Pancreas (tissue), 10 donors: ENCODE measurements around the gene LDLRAD4. TPM values are rescaled to one million over a fixed set of nuclear protein-coding genes. Genes with fewer than 3 reads are reported as not detected.

Experiments used
- ATAC-seq, 4 donors: fragments of 200-7000 bp; cut with Tn5 transposase; one replicate each; pipeline versions ENCODE4 v1.8.0 to v1.9.1; 2020; ENCODE audit warnings: mild to moderate bottlenecking in 4 of 4, moderate library complexity in 4 of 4
- DNase-seq, 6 donors: peaks; one replicate each; pipeline ENCODE4 v3.0.0-alpha.2; 2020
- FAIRE-seq: peaks from 2 replicates; lab custom pipeline; 2012; peaks lifted over from hg19 to GRCh38; lab: Jason Lieb, UNC
- H3K27ac ChIP-seq, 4 donors: fragments of 200-600 bp; sonication (generic); 1 replicate in 3 of 4; 2 replicates in 1 of 4; pipeline versions ENCODE4 v1.5.0 to v1.8.0; 2020
- H3K27me3 ChIP-seq, 4 donors: fragments of 200-600 bp; one replicate each; pipeline ENCODE4 v1.8.0; 2021
- H3K36me3 ChIP-seq, 3 donors: fragments of 200-600 bp; sonication (generic) in 1 of 3; one replicate each; pipeline versions ENCODE4 v1.5.0 to v1.8.0; 2020 to 2021
- H3K4me1 ChIP-seq, 3 donors: fragments of 200-600 bp; one replicate each; pipeline ENCODE4 v1.8.0; 2021
- H3K4me3 ChIP-seq, 4 donors: fragments of 200-600 bp; sonication (generic) in 2 of 4; one replicate each; pipeline versions ENCODE4 v1.5.0 to v1.8.0; 2020 to 2021
- H3K9me3 ChIP-seq, 4 donors: fragments of 200-600 bp; one replicate each; pipeline ENCODE4 v1.8.0; 2021
- WGBS, 2 donors: extraction: QIAGEN DNeasy Blood & Tissue Kit; methylation state at CpG; one replicate each; pipeline ENCODE4 v1.1.7; 2013; 5-methylcytosine and 5-hydroxymethylcytosine counted together
- intact Hi-C, 3 donors: fragments of 100-400 bp; cut with DNase I; formaldehyde crosslinking; loops; one replicate each; pipeline versions ENCODE4 v1.11.1 to v1.14.2; 2022
- polyA plus RNA-seq, 2 donors: library from polyadenylated mRNA; stranded (reverse); fragments of 200-250 nt; gene quantifications; one replicate each; pipeline ENCODE4 v1.2.3, GENCODE V29; 2013
- total RNA-seq, 6 donors: library from RNA; stranded (reverse); fragmentation: NEBNext Ultra II Directional in 4 of 6; extraction: Animal tissue kit (Norgen Biotek cat#: 25700) in 4 of 6; gene quantifications; one replicate each; pipeline versions ENCODE4 v1.2.1 to v1.2.4, GENCODE V29; 2021 to 2023
- TF ChIP-seq, protein P1 (sequence below), 4 donors: fragments of 200-600 bp; sonication (generic) in 3 of 4; IDR thresholded peaks; one replicate each; pipeline versions ENCODE4 v1.5.0 to v1.8.0; 2021; ENCODE audit warnings: antibody characterized with exemption in 4 of 4
- donor health status: healthy with polysubstance abuse.
- donor health status: DM: no; HTN: no; CAD: no; lungs with moderate emphysema.
- donor health status: DM: no; HTN: no; CAD: no.
- donor health status: control.
- donor health status: control.
- donor health status: Bipolar disorder and iron deficiency.
- donor health status: DM: yes; HTN: yes; CAD: no.
- donor health status: DM: no; HTN: no; CAD: no.
- donor health status: DM: no; HTN: no; CAD: no.
- donor health status: DM: yes; HTN: yes; CAD: no.

Gene LDLRAD4
- total and polyA plus RNA-seq, 8 donors: 2.5 to 21.8 (median 5.7) TPM

DNA sequence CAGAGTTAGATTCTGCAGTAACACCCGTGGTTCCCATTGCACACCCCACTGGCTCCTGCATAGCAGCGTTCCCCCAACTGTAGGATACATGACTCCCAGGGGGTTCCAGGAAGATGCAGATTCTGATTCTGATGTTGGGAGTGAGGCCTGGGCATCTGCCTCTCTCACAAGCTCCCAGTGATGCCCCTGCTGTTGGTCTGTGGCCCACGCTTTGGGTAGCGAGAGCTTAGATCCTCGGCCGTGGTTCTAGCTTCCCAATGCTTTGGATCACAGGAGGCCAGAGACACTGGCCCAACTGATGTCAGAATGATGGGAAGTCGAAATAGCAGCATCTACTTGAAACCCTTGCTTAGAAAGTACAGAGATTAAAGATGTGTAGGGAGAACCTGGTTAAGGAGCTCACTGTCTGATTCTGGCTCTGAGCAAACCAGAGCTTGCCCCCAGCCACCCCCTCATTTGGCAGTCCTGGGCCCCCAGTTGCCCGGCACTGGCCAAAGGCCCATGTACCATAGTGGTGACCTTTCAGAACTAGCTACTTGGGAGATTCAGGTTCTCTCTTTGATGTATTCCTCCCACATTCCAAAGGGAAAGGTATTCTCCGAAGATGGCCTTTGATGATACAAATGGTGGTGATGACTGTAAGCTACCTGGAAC, 310.3 kb downstream of the LDLRAD4 start:
- no peak for FAIRE-seq
- H3K4me1 ChIP-seq: no peaks in the 10 kb centered on the region
- DNase-seq: no peak
- H3K9me3 ChIP-seq: no peaks in the 10 kb centered on the region
- ATAC-seq: no peak
- H3K27ac ChIP-seq: no peak overlapping the region
- no peaks in the 10 kb centered on the region for H3K36me3 ChIP-seq
- H3K4me3 ChIP-seq: no peak overlapping the region
- TF ChIP-seq, protein P1, sequence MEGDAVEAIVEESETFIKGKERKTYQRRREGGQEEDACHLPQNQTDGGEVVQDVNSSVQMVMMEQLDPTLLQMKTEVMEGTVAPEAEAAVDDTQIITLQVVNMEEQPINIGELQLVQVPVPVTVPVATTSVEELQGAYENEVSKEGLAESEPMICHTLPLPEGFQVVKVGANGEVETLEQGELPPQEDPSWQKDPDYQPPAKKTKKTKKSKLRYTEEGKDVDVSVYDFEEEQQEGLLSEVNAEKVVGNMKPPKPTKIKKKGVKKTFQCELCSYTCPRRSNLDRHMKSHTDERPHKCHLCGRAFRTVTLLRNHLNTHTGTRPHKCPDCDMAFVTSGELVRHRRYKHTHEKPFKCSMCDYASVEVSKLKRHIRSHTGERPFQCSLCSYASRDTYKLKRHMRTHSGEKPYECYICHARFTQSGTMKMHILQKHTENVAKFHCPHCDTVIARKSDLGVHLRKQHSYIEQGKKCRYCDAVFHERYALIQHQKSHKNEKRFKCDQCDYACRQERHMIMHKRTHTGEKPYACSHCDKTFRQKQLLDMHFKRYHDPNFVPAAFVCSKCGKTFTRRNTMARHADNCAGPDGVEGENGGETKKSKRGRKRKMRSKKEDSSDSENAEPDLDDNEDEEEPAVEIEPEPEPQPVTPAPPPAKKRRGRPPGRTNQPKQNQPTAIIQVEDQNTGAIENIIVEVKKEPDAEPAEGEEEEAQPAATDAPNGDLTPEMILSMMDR (IDR thresholded peaks at IDR 0.05): no peak
- intact Hi-C loops: loop anchor here in 1 of 3 donors (5.0 kb wide), 1 partner anchor 312 kb away; the partner anchor contains the start of gene LDLRAD4
- no peaks in the 10 kb centered on the region for H3K27me3 ChIP-seq
- 80 to 82% methylated on average over 9 of the region's 9 CpGs for WGBS, 2 donors

DNA sequence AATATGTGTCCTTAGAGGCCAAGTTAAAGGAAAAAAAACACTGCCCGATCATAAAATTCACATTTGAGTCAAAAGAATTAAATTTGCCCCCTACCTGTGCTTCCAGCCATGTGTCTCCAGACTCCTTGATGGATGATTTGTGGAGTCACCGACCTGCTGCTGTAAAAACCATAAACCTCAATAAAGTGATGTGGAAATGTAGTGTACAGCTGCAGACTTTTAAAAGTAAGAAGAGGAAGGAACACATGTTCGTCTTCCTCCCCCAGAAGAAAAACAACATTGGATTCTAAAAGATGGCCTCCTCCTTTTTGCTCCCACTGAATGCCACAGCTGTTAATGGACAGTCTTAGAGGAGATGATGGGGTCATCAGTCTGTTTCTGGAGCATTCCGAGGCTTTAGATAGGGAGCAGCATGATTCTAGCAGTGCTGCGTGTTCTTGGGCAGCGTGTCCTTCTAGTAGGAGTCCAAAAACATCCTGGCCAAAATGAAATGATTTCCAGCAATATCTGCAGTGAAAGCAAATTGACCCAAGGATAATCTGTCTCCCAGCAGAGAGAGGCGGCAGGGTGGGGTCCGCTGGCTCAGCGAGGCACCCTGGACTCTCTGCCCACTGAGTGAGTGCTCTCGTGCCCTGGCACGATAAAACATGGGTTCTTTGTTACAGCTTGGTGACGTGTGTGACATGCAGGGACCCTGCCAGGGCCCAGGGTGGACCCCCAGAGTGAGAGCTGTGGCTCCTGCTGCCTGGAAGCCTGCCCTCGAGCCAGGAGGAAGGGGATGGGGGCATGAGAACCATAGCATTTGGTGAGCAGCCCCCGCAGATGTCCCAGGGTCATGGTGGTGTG, 311.7 kb downstream of the LDLRAD4 start:
- DNase-seq: peak in 1 of 6 donors; percentile 12
- intact Hi-C loops: no loop called here
- FAIRE-seq: no peak
- peak in 1 of 4 donors; percentile 29 for ATAC-seq
- TF ChIP-seq, protein P1 (IDR thresholded peaks at IDR 0.05): no peak
- Histone ChIP-seq H3K27ac (no peak overlapping the region), H3K27me3 (no peaks in the 10 kb centered on the region), H3K4me3 (no peak overlapping the region), H3K9me3 (no peaks in the 10 kb centered on the region), H3K4me1 (no peaks in the 10 kb centered on the region), H3K36me3 (no peaks in the 10 kb centered on the region)
- 67 to 68% methylated on average over 14 of the region's 14 CpGs for WGBS, 2 donors

DNA sequence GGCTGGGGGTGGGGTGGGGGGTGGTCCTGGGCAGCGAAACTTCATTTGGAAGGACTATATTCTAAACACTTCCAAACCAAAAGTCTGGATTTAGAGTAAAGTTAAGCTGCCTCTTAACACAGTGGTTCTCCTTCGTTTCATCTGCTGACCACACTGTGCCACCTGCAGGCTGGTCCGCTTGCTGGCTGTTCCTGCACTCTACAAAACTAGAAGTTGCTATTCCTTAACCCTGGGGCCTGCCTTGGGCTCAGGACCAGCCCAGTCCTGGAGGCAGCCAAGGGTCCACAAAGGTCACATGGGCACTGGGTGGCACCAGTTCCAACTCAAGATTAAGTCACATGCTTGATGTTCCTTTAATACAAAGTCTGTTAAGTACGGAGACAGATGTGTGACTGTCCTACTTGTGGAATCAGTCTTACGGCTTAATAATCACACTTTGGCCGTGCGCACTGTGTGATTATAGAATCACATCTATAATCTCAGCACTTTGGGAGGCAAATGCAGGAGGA, 312.4 kb downstream of the LDLRAD4 start:
- ATAC-seq (peak; percentile 64 to 97 (median 88)), DNase-seq (peak in 2 of 6 donors; percentile 33 to 58)

DNA sequence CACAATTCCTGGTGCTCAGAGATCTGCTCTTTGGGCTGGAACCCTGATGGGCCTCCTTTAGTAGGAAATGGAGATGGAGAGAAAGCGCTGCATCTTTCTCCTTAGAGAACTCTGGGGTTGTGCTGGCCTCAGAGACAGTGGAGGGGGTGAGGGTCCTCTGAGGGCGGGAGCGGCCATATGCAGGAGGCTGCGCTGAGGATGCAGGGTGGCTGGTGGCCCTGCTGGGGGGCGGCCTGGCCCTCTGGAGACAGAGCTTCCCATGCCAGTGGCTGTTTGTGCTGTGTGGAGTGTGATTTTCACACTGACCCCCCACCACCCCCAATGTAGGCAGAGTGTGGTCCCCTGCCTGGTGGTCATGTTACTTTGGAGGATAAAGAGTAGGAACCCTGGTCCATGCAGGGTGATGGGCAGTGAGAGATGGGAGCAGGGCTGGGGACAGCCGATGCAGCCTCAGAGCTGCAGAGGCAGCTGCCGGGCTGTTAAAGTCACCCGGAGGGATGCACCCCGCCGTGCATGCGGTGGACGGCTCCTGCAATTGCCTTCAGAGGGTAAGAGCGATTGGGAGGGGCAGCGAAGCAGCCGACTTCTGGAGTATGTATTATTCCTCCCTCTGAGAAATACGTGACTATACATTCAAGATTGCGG, 313.2 kb downstream of the LDLRAD4 start:
- intact Hi-C loops: no loop called here
- WGBS, 2 donors: 88 to 89% methylated on average over 17 of the region's 17 CpGs
- H3K27me3 ChIP-seq: no peaks in the 10 kb centered on the region
- H3K27ac ChIP-seq: no peak overlapping the region
- no peaks in the 10 kb centered on the region for H3K9me3 ChIP-seq
- no peaks in the 10 kb centered on the region for H3K36me3 ChIP-seq
- H3K4me1 ChIP-seq: peaks cover 0 to 2% (median 0%) of the 10 kb centered on the region in 3 donors
- ATAC-seq (no peak), FAIRE-seq (no peak), DNase-seq (peak in 1 of 6 donors; percentile 8)
- TF ChIP-seq, protein P1 (IDR thresholded peaks at IDR 0.05): no peak
- no peak overlapping the region for H3K4me3 ChIP-seq

More for the DNA sequence above, 312.4 kb downstream of the LDLRAD4 start:
- H3K4me1 ChIP-seq: peaks cover 0 to under 1% (median 0%) of the 10 kb centered on the region in 3 donors
- TF ChIP-seq, protein P1 (IDR thresholded peaks at IDR 0.05): peak in 2 of 4 donors; percentile 21 to 25
- H3K27me3 ChIP-seq: no peaks in the 10 kb centered on the region
- no peaks in the 10 kb centered on the region for H3K9me3 ChIP-seq
- no peak overlapping the region for H3K27ac ChIP-seq
- FAIRE-seq: no peak
- intact Hi-C loops: no loop called here
- H3K36me3 ChIP-seq: no peaks in the 10 kb centered on the region
- WGBS, 2 donors: 68 to 71% methylated on average over 7 of the region's 7 CpGs
- no peak overlapping the region for H3K4me3 ChIP-seq
